HG02571 (cell line): Measurements from ENCODE around the gene FNDC8.
"Not testable (repeated sequence)": the region's sequence is repeated elsewhere in the genome, so short reads cannot be mapped to it uniquely, and the experiment has no call there.

ENCODE experiments used
- ATAC-seq: cut with Tn5 transposase; IDR thresholded peaks from one replicate; pipeline ENCODE4 v1.9.1; 2021; ENCODE audit warnings: mild to moderate bottlenecking, moderate library complexity; ENCODE audit not compliant: unreplicated experiment

Gene FNDC8

DNA sequence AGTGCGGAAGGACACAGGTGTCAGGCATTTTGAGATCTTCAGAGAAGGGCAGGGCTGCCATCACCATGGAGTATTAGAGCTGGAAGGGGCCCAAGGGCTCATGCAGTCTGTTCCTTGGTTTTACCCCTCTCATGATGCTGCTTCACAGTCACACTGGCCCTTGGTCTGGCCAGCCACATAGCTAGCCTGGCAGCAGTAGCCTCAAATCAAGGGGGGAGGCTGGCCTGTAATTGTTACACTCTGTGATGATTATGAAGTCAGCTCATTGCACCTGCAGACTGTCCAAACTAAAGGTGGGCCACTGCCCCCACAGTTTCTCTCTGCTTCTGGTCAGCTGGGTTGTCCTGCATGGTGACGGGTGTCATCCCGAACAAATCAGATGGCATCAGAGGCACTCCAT, at the start of gene FNDC8:
Gene FNDC8, plus strand, starts transcription at position 301 of the 400 bp plus-strand sequence. Its CDS starts 79 bp downstream, at position 380.
- no peak for ATAC-seq

DNA sequence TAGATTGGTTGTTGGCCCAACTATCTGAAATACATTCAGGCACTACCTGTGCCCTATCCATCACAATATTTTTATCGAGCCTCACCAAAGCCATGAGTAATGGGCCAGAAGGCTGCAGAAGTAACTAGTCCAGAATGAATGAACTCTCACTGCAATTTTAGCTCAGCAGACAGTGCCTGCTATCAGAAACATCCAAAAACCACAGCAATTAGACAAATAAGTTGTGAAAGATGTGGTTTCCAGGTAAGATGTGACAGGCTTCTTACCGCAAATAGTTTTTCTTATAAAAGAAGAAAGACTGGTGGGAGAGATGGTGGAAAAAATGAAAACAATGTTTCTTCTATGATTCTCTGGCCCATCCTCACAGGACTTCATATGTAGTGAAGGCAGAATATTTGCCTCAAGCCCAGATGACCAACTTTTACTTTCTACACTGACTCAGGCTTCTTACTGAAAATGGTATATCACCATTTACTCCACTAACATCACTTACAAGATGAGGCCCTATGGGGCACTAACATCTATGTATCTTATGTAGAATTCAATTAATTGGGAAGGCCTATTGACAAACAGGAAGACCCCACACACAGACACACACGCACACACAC, 48.1 kb upstream of the FNDC8 start:
- no peak for ATAC-seq

DNA sequence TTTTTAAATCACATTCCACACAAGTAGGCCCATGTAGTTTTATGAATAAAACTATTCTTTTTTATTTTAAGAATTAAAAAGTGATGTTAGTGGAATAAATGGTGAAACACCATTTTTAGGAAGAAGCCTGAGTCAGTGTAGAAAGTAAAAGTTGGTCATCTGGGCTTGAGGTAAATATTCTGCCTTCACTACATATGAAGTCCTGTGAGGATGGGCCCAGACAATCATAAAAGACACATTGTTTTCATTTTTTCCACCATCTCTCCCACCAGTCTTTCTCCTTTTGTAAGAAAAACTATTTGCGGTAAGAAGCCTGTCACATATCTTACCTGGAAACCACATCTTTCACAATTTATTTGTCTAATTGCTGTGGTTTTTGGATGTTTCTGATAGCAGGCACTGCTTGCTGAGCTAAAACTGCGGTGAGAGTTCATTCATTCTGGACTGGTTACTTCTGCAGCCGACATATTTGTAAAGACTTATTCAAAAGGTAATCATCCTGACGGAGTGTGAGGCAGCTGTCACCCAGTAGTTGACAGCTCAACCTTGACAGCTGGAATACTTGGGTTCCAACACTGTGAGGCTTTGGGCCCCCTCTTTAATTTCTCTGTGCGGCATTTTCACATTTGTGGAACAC, 47.3 kb upstream of the FNDC8 start:
- ATAC-seq, result no peak

DNA sequence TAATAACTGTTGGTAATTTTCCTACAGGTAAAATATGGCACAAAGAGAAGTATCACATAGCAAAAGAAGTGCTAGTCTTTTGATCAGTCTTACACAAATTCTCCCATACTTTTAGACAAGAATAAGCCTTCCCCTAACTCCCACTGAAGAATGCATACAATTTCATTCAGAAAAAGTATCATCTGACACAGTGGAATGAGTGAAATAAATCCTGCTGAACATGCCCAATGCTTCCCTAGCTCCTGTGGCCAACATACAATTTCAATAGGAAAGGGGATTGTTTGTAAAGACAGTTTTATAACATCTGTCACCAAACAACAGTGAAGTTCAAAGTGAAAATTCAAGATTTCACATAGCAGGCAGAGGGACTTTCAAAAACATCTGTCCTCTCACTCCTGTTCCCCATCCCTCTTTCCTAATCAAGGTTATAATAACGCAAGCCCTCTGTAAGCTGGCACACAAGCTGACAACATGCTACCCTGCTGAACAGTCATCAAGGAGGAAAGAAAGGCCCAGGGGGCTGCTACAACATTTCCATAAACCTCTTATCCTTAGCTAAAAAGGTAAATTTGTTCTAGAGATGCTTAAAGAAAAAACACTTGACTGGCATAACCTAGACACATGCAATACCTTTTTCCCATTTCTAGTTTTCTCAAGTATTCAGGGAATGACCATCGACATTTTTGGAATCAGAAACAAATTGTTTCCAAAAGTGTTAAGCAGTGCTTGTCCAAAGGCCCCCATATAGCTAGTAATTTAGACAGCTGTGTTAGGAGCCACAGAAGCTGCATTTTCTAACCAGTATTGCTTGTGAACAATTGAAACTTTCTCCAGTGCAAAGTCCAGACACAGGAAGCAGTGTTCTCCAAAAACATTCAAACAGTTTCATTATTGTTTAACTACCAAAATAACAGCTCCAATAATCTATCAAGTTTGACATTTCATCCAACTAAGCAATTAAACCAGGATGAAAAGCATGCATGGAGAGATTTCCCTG, 46.4 kb upstream of the FNDC8 start:
- no peak for ATAC-seq

DNA sequence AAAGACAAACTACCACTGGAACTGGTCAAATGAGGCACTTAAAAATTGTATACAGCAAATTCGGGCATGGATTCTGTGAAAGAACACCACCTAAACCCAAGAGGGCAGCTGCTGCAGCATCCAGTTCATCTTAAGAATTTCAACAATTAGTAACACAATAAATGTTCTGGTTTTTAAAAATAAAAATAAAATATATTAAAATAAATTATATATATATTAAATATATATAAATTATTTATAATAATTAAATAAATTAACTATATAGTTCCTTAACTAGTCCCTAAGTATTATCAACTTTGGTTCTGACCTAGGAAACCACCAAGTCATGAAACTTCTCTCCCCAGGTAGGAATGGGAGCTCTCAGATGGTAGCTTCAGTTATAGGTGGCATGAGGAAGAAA, 44.5 kb upstream of the FNDC8 start:
- ATAC-seq, result no peak

DNA sequence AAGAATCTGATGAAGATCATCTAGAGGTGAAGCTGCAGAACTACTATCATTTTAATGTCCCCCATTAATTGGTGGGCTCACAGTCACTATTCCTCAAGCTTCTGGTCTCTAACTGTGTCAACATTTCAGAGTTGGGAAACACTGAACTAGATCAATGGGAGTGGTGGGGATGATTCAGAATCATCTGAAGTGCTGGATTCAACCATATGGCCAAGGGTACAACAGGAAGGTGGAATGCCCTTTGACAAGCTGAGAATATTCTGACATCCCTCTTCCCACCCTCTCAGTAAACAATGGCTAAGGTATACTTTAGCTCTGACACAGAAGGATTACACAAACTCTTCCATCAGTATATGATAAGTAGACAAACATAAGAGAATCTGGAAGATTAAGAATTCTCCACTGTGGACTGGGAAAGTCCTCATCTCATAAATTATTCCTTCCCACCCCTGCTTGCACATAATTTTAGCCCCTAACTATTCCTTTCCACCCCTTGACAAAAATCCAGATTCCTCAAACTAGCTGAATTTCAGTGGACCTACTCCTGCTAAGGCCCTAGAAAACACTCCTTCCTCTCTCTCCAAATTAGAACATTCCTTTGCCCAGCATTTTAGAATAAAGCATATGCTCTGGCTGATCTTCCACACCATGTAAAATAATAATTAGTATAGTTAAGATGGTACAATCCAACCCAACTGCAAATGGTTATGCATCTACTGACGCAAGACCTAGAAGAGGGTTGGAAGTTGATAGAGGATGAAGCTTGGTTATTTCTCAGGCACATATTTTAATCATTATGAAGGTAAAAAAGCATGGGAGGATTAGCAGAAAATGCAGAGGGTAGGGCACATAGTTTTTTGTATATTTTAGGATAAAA, 41.6 kb upstream of the FNDC8 start:
- ATAC-seq, result no peak

DNA sequence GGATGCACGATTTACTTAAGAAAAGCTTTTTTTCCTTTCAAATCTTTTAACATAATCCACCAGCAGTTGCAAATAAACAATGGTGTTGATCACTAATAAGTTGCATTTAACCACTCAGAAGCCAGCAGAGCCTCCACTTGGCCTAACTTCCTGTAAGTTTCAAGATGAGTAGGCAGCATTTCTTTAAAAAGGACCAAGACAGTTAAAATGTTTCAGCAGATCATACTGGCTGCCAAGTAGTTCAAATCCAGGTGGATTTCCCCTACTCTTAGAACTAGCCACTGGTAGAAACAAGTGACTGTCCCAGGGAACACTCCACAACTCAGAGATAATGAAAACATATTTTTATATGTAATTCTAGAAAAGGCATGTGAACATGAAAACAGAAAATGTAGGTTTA, 40.9 kb upstream of the FNDC8 start:
- ATAC-seq, result no peak

DNA sequence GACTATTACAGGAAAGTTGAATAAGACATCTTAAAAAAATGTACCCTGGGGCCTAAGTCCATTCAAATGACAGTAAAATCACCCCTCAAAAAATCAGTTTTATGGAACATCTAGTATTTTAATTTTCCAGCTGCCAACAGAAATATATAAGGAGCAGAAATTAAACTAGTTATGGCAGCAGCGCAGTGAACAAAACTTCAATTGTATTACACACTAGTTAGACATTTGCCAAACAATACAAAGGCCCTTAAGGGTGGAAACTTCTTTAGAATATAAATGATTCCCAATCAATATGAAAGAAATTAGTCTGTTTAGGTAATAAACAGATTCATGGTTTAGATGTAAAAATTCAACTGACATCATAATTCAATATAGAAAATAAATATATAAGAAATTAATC, 39.8 kb upstream of the FNDC8 start:
- ATAC-seq, result no peak

DNA sequence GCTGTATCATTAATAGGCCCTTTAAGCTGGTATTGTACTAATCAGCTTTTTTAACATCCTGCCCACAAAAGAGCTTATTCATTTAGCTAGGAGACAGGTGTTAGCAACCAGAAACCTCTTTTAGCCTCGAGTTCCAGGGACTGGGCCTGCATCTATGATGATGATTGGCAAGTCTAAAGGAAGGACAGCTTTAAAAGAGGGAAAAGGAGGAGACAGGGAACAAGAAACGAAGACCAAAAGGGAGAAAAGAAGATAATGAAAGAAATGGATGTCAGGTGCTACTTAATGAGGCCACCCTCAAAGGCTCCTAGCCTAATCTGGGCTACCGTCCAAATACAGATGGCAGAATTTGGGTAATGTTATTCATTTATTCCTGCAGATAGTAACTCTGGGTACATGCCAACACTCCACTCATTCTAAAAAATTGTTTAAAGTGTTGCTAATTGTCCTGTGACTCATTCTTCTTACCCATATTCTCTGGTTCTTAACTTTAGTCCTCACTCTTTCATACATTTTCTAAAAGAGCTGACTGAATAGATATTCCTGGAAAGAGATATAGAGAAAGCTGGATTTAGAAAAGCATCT, 39.2 kb upstream of the FNDC8 start:
- no peak for ATAC-seq

DNA sequence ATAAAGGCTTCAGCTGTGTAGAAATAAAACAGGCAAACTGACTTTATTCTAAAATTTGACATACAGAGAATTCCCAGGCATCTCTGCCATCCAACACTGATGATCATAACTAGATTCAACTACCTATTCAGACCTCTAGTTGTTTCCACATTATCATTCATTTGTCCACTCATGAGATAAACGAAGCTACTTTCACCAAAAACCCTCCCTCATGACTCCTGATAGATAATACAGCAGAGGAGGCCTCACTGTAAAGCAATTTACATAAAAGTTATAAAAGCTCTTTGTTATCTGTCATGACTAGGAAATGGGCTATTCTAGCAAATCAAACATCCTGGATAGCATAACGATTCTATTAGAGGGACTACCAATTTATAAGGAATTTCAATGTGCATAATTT, 38.3 kb upstream of the FNDC8 start:
- no peak for ATAC-seq

DNA sequence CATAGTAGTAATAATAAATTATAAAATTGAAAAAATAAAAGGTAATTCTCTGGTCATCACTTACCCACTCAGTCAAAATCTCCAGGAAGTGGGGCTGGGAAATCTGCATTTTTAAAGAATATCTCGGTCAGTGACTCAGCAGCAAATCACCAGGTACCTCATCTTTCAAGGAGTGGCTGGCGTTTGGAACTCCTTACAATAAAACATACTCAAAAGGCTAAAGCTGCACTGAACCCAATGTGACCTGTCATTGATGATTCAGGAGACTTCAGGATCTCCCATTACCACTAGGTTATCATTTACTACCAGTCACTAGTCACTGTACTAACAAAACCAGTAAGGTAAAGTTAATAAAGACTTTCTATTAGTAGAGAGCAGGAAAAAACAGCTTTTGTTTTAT, 36.4 kb upstream of the FNDC8 start:
- ATAC-seq, result no peak

DNA sequence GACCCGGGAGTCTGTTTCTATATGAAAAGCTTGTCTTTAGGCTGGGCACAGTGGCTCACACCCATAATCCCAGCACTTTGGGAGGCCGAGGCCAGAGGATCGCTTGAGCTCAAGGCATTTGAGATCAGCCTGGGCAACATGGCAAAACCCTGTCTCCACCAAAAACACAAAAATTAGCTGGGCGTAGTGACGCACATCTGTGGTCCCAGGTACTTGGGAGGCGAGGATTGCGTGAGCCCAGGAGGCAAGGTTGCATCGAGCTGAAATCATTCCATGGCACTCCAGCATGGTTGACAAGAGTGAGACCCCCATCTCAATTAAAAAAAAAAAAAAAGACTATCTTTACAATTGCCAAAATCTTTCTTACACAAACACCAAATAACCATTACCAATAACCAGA, 35.3 kb upstream of the FNDC8 start:
- no peak for ATAC-seq

DNA sequence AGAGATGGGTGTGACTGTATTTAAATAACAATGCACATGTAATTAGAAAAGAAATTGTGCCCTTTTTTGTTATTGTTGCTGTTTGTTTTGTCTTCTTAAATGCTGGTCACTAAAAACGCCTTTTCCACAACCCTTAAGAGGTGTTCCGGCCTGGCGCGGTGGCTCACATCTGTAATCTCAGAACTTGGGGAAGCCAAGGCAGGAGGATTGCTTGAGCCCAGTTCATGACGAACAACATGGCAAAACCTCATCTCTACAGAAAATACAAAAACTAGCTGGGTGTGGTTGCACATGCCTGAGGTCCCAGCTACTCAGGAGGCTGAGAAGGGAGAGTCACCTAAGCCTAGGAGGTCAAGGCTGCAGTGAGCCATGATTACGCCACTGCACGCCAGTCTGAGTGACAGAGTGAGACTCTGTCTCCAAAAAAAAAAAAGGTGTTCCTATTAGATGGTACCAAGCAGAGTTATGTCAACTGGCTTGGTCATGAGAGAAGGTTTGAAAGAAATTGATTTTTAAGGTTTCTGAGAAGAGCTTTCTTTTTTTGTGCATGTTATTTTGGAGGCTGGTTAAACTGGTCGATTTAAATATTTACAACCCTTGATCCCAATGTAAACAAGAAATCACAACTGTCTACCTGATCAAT, 34.4 kb upstream of the FNDC8 start:
- ATAC-seq, result no peak

DNA sequence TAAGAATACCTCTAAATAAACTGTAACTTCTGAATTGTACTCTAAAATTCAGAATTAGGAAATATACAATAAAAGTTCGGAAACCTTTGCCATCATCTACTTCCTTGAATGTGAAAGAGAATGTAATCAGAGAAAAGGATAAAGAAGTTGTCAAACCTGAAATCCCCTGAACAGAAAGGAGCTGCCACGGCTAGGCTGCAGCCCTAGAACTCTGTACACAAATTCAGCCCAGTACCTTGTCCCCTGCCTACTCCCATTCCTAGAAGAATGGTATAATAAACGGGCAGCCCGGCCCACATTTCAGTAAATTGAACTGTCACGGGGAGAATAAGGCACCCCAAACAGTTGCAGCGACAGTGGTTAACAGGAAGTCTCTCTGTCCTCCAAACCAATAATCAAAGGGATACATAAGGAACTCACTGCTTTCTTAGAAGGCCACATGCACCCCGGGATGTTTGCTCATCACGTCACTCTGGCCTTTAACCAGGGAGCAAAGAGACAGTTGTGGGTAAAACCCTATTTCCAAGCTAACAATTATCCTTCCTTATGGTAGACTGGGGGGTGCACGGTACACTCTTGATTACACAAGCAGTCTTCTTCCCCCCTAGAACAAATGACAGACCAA, 33.6 kb upstream of the FNDC8 start:
- ATAC-seq, result no peak

DNA sequence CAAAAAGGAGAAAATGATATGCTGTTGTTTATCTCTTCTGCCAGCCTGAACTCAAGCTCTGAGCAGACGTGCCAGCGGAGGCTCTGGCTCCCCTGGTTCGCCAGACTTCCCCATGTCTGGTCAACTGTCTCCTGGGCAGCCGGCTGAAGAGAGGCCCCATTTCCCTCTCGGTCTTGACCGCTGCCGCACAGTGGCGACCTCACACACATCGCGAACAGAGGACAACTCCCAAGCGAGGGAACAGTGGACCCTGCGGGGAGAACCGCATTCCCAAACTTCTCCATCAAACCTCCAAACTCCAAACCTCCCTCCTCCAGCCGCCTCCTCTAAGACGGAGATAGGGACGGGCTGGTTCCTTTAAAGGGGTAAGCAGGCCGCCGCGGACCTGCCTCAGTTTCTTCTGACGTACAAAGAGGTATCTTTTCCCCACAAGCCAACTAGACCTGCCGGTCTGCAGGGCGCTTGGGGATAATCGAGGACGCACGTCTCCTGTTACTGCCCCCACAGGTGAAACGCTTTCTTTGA, 33.0 kb upstream of the FNDC8 start:
- peak; percentile 7 for ATAC-seq

DNA sequence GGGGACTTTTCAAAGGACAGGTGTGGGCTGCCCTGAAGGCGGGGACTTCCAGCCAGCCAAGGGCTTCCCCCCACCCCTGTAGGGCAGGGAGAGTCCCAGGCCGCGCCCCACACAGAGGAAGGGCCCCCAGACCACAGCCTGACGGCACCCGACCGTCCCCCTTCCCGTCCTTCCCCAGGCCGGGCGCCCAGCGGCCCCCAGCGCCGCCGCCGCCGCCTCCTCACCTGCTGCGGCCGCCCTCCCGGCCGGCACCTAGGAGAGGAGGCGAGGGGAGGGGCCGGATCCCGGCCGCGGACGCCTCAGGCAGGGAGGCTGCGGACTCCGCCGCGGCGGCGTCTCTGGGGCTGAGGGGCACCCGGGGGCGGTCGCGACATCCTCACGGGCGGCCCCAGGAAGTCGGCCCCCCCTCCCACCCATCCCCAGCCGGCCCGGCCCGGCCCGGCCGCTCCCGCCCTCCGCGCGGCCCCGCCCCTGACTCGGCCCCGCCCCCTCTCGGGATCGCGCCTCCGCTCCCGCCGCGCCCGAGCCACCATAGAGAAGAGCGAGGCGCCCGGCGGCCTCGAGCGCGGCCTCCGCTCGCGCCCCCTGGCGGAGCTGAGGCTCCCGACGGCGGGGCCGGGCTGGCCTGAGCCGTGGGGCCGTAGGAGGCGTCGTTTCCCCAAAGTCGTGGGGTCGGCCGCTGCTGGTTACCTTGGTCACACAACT, 32.4 kb upstream of the FNDC8 start:
- ATAC-seq, result peak; percentile 65

DNA sequence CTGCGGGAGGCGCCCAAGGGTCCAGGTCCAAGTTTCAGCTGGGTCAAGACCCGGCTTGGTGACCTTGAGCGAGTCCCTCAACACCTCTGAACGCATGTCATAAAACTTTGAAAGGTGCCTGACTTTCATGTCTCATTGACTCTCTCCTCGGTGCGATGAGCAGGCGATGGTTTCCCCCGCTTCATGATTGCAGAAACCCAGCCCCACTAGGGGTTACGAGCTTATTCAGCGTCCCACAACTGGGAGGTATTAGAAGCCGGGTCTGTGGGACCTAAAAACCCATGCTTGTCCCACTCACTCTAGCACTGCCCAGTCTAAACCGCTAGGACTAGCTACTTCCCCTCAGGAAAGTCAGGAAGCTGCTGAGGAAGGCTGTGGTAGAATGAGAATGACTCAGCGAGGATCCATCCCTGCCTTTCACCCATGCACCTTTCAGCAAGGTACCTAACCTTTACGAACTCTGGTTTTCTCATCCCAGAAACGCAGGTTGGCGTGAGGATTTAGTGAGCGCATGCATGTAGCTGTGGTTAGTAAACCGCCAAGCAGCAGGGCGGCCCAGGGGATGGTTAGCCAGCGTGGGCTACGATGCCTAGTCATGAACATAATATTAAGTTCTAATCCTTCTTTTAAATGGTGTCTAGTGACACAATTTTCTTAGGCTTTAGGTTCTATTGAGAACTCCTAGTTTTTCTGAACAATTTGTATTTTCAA, 31.7 kb upstream of the FNDC8 start:
- peak; percentile 2 for ATAC-seq

DNA sequence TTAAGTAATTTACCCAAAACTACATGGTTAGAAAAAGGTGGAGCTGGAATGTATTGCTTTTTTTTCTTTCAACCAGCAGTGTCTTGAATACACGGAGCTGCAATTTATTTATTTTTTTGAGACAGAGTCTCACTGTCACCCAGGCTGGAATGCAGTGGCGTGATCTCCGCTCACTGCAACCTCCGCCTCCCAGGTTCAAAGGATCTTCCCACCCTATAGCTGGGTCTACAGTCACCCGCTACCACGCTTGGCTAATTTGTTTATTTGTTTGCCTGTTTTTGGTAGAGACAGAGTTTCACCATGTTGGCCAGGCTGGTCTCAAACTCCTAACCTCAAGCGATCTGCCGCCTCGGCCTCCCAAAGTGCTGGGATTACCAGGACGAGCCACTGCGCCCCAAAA, 30.7 kb upstream of the FNDC8 start:
- not testable (repeated sequence) for ATAC-seq
